CD4-positive, alpha-beta T cell treated with Interleukin-10 for 1 hour (primary cell): ENCODE measurements around the gene SMARCD3.

Experiments used
- DNase-seq: peaks from one replicate; pipeline ENCODE4 v3.0.0-alpha.2; 2020

The SMARCD3 gene

DNA sequence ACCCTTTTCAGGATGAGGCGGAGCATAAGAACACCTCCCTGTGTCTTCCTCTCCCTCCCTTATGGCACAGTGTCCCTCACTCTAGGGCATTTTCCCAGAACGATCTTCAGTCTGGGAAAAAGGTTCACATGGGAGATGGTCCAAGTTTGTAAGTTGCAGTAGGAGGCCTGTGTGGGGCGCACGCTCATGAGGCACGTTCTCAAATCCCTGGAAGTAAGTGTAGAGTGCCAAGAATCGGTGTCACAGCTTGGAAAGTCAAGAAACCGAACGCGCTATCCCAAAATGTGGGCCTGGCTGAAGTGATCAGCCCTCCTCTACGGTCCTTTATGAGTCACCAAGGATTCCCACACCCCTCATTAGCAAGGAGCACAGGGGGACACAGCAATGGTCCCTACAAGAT, 23.9 kb upstream of the SMARCD3 start:
- no peak for DNase-seq

DNA sequence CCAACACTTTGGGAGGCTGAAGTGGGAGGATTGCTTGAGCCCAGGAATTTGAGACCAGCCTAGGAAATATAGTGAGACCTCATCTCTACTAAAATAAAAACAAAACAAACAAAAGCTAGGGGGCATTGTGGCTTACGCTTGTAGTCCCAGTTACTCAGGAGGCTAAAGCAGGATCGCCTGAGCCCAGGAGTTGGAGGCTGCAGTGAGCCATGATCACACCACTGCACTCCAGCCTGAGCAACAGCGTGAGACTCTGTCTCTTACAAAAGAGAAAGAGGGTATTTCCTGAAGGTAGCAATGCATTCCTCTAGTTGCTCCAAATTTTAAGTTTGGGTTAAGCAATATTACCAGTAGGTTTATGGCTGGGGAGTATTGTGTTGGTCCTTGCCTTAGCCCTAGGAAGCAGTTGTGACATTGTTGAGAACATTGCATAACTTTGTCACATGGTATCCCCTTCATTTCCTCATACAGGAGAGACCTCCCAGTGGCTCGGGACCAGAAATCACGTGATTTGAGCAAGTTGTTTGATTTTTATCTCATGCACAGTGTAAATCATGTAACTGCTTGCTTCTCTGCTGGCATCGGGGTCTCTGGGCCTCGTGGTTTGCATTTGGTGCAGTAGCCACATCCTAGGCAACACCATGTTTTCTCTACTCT, 23.3 kb upstream of the SMARCD3 start:
- peak; percentile 28 for DNase-seq

DNA sequence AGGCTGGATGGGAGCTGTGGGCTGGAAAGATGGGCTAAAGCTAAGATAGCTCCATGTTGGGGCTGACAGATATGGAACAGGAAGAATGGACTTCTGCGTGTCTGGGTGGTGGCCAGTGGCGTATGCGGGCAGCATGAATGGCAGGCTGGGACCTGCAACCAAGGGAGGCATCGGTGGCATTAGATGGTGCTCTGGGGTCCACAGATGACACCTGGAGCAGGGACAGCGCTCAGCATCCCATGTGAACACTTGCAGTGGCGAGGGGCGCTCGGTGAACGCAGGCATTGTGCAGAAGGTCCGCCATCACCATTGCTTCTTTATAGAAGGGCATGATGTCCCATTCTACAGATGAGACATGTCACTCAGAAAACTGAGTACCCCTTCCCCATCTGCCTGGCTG, 21.0 kb upstream of the SMARCD3 start:
- no peak for DNase-seq

DNA sequence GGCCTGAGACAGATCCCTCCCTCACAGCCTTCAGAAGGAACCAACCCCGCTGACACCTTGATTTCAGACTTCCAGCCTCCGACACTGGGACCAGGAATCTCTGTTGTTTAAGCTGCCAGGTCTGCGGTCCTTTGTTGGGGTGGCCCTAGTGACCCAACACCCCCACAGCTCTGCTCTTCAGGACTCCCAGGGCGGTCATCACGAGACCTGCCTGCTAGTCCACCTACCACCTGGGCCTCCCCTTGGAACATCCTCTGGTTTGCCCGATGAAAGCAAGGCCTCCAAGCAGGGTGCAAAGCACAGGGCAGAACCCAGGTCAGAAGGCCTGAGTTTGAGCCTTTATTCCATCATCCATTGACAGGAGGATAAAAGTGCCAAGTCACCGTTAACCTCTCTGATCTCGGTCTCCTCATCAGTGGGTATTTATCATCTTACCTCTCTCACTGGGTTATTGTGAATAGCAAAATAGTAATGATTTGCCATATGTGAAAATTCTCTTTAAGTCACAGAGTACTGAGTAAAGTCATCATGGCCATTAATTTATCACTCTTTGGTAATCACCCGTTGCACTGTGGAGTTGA, 16.9 kb upstream of the SMARCD3 start:
- no peak for DNase-seq

DNA sequence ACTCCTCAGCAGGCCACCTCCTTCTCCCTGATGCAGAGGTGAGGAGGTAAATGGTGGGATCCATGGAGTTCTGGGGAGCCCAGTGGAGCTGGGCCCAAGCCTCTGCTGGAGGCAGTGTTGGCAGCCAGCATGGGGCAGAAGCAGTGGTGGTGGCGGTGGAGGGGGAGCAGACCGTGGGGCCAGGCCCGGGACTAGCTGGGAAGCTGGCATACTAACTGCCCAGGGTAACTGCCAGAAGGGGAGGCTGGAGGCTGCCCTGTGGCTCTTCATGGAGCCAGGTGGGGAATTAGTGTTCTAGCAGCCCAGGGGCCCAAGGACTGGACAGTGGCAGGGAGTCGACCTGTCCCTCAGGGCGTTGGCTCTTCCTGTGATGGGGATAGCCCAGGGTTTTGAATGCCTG, 16.1 kb upstream of the SMARCD3 start:
- DNase-seq: no peak

DNA sequence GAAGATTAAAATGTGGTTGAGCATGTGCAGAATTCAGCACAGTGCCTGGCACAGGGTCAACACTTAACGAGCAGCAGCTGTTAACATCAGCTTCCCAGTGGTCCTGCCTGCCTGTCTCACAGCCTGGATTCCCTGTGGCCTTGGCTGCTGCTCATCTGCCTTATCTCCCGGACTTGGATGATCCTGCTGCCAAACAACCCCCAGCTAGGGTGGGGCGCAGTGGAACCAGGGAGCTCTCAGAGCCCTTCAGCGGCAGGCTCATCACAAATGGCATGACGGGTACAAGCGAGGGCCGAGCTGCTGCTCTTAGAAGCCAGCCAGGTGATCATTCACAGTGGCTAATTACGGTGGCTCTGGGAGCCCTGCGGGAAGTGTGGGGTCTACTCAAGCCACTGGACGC, 13.0 kb upstream of the SMARCD3 start:
- DNase-seq: no peak

DNA sequence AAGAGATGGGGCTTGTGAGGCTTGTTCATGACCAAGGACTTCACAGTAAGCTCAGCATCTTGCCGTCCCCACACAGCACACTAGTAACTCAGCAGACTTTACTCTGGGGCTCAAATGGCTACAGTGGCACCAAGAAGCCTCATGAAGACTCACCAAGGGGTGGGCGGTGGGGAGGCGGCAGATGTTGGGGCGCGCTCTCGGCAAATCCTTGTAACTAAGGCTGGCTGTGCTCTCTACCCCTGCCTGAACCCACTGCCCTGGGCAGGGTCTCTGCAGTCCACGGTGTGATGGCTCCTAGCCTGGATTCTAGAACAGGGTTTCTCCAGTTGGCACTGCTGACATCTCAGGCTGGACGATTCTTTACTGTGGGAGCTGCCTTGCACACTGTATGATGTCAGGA, 12.4 kb upstream of the SMARCD3 start:
- no peak for DNase-seq

DNA sequence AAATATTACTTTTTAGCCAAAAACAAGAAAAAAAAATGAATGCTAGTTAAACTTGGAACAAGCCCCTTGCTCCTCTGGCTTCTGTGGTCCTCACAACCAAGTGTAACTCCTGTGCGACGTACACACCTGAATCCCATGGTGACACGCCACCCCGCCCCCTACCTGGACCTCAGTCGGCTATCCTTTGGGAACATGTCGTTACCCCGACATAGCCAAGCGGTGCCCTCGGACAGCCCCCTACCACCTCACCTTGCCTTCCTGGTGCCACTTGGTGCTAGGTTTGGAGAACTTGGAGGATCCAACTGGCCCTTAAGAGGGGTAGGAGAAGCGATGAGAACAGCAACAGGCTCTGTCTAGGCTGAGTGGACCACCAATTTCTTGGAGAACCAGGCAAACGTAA, 12.0 kb upstream of the SMARCD3 start:
- DNase-seq: no peak

DNA sequence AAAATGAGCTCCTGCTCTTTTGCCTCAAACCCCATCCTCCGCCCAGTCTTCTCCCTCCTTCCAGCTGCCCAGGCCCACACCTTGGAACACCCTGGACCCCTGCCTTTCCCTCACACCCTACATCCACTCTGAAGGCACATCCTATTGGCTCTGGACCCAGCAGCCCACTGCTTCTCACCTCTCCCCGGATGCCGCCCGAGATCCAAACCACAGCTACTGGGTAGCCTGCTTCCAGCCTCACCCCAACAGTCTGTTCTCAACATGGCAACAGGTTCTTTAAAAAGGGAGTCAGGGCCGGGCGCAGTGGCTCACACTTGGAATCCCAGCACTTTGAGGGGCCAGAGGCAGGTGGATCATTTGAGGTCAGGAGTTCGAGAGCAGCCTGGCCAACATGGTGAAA, 9.5 kb upstream of the SMARCD3 start:
- no peak for DNase-seq

DNA sequence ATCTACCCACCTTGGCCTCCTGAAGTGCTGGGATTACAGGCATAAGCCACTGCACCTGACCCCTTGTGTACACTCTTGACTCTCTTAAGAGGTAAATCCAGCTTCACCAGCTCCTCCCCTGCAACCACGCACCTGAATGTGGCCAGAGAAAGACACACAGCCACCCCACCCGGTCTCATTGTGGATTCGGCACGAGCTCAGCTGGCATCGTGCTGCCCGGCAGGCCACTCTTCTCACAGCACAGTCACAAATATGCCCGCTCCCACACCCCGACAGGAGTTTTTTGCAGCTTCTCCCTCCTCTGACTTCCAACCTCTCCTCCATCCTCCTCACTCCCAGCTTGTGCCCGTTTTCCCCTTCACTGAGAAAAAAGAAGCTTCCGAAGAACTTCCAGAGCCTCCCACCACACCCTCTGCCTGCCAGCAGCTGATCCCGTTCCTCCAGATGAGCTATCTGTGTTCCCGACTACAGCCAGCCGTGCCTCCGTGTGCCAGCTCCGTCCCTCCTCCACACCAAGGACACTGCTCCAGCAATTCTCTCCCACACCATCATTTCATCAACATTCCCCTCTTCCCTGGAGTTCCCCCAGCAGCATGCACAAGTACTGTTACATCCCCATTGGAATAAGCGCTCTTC, 8.0 kb upstream of the SMARCD3 start:
- DNase-seq: no peak

DNA sequence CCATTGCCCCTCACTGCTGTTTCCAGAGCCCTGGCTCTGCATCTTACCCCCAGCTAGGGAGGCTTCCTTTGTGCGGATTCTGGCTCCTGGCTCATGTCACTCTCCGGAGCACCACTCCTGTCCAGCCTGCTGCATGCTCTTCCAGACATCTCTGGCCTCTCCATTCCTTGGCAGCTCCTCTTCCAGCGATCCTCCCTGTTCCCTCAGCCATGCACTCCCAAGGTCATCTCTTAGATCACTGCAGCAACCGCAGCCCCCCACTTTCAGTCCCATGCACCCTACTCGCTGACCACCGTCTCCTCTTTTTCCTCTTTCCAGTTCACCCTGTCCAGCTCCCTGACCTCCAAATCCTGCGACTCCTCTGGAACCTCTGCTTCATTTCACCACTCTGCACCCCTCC, 6.9 kb upstream of the SMARCD3 start:
- DNase-seq: no peak

DNA sequence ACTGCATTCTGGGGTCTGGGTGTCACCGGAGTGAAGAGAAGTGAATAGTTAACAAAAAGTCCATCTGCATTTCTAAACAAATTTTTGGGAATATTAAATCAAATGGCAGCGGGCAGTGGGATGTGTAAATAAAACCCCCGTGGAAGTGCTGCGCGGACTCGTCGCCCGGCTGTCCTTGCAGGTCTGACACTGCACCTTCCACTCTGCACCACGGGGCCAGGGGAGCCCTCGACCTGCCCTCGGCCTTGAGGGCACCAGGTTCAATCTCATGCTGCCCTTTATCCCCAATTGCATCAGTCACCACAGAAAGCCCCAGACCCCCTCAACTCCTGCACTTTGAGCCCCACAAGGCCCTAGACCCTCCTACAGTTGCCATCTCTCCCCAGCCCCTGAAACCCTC, 6.4 kb upstream of the SMARCD3 start:
- no peak for DNase-seq

DNA sequence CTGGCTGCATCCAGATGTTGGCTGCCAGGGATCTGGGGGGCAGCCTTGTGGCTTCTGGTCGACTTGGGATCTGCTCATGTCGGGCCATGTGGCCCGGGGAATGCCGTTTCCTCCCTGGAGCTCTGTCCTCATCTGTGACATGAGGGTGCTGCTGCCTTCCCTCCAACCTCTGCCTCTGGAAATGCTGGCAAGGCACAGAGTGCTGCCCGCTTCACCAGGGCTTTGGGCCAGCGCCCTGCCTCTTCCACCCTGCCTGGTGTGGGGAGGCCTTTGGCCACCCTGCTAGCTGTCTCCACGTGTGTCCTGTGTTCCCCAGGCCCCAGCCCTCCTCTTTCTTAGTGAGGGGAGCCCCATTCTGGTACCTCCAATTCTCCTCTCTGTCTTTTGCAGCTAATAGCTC, 5.8 kb upstream of the SMARCD3 start:
- DNase-seq: no peak

DNA sequence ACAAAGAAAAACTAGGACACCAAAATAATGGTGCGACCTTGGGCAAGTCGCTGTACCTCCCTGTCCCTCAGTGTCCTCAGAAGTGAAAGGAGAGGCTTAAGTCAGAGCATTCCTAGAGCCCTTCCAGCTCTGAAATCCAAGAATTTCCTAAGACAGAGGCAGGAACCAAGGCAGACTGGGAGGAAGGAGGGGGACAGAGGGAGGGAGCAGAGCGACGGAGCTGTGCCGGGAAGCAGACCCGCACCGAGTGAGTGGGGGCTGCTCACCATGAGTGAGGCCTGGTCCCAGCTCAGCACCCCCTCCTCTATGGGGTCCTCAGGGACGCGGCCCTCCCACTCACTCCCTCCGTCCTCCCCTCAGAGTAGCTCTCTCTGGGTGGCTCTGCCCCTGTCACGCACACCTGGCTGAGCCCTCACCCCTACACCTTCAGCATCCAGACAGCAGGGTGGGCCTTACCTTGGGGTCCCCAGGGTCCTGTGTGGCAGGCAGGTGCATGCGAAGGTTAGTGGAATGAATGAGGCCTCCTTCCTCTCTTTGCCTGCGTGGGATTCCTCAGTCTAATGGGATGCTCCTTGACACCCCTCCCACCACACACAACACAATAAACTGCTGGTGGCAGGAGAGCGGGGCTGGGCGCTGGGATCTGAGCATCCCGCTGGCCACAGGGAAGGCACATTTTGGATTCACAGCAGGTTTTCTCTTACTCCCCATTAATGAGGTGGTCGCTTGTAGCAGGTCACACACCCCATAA, 4.6 kb upstream of the SMARCD3 start:
- DNase-seq: no peak

DNA sequence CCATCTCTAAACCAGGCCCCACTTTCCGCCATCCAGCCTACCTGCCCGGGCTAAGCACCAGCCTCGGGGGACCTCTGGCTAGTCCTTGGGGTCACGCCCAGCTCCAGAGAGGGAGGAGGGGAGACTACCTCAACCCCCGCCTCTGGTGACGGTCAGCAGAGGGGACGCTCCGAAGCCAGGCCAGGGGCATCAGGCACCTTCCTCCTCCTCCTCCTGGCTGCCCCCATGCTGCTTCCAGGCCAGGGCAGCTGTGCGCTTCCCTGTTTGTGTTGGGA, 4.0 kb upstream of the SMARCD3 start:
- DNase-seq: no peak

DNA sequence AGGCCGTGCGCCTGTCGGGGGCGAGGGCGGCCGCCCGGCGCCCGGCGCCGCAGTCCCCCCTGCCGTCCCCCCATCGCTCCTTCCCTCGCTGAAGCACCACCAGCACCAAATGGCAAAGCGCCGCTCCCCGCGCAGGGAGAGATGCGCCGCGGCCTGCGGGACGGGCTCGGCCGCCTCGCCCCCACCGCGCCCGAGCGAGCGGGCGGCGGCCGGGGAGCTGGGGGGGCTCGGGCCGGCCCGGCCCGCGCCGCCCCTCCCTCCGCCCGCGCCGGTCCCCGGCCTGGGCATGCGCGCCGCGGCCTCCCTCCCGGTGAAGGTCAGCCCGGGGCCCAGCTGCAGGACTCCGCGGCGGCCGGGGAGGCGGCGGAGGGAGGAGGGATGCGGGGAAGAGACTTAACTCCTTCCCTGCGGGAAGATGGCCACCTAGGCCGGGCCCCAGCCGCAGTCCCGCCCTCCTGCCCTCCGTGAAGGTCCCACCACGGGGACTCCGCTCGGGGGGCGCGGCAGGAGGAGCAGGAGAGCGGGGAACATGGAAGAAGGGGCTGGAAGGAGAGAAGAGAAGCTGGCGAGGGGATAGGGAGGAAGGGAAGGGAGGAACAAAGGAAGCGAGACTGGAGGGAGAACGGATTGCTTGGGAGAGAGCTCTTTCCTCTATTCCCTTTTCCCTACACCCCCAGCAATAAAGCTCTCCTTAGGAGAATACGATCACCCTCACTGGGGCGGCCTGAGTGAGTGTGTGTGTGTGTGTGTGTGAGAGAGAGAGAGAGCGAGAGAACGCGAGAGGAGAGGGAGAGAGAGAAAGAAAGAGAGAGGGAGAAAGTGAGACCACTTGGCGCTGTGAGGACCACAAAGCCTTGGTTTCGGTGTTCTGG, 3.4 kb upstream of the SMARCD3 start:
- DNase-seq: peak; percentile 31

DNA sequence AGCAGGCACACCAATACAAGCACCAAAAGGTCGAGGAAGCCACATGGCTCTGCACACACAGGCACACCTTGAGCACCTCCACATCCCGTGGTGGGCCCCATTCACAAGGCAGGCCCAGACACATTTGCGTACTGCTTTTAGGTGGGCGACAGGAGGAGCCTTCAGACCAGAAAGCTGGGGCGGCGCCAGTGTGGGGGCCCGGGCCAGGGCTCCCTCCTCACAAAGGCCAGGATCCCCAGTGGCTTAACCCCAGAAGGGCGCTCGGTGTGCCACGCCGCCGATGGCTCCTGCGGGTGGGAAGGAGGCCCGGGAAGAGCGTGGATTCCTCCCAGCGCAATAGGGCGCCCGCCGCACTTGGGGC, 2.8 kb upstream of the SMARCD3 start:
- no peak for DNase-seq

DNA sequence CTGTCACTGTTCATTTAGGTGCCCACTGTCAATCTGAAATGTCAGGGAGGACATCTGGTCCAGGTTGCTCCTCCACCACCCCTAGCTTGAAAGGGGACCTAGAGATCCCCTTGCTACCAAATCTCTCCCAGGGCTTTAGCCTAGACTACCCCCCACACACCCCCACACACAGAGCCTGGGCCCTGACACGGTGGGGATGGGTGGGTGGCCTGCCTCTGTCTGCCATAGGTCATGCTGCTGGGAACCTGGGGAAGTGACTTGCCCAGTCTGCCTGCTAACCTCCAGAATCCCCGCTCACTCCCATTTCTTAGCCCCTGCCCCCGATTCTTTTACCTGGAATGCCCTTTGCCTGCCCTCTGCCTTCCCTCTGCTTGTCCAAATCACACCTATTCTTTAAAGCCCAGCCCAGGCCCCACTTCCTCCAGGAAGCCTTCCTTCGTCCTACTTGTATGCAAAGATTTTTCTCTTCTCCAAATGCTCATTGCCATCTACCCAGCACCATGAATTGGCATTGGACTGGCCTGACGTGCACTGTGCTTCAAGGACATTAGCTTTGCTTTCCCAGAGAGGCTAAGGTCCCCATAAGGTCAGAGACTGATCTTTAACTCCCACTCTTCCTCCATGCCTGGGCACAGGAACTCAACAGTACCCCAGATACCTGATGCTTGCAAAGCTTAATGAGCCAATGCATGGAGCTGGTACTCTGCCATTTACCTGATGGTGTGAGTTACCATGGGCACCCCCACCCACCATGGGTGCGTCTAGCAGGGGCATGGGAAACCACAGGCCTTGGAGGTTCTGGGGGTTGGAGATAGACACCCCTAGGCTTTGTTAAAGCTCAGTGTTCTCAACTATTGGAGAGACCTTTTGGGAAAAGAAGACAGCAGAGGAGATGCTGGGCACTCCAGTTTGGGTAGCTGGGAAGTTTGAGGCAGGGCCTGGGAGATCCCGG, 2.0 kb upstream of the SMARCD3 start:
- no peak for DNase-seq

DNA sequence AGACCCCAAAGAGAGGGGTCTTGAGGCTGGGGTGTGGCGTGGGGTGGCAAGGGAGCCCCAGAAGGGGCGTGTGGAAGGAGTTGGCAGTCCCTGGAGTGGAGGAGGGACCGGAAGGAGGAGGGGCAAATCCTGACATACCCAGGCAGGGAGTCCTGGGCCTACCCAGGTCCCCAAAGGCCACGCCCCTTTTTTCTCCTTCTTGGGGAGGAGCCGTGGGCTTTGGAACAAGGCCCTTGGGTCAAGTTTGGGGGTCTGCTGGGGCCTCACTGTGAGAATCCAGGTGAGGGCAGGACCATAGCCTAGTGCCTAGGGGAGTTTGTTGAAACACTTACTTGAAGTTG, 1.2 kb upstream of the SMARCD3 start:
- no peak for DNase-seq

DNA sequence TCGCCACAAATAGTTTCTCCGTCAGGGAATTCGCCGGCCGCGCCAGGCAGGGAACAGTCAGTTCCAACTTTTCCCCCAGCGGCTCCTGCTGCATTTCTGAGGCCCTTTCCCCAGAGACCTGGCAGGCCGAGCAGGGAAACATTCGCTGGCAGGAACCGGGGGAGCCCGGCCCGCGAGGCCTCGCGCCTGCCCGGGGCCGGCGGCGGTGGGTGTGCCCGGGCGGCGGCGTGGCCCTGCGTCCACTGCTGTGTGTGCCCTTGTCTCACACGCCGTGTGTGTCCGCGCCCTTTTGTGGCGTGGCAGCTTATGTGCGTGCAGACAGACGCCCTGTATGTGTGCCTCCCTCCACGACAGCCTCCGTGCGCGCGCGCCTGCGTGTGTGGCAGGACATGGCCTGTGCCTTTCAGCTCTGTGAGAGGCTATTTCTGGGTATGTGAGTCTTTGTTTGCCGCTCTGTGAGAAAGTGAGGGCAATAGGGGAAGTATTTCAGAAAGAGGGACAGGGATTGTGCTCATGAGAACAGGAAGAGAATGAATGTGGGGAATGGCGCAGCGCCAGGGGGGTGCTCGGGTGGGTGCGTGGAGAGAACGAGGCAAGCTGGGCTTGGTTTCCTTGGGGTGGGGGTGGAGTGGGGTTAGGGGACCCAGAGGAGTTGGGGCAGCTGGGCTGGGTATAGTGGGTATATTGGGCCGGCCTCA, 689 bp upstream of the SMARCD3 start:
- DNase-seq: peak; percentile 37

DNA sequence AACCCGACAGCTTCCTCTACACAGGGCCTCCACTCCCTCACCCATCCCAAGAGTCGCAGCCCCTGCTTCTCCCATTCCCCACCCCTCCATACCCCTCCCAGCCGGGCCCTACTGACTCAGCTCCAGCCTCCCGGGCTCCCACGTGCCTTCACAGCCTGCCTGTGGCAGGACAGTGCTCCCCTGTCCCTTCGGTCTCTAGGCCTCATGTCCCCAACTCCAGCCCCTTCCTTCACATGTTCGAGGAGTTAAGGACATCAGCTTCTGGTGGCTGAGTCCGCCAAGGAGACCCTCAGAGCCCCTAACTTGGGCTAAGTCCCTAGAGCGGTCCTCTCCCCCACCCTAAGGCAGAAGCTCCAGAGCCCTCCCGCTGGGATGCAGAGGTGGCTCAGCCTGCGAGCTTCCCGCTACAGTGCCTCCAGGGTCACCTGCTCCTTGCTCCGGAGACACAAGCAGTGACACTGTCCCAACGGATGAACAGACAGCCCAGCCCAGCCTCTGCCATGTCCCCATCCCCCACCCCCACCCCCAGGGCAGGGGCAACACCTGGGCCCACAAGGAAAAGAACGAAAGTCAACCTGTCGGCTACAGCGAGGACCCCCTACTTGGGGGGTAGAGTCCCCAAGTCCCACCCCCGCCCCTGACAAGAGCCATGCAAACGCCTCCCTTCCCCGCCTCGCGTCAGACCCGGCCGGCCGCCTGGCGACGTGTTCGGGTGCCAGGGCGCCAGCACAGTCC, 716 bp downstream of the SMARCD3 start:
- no peak for DNase-seq
